Measurements from ENCODE around the gene CTNNA1. TPM values are rescaled to one million over a fixed set of nuclear protein-coding genes. Genes with fewer than 3 reads are reported as not detected.
A peak's percentile ranks its signal among the peaks of the same experiment; 100 is the strongest.

Gene CTNNA1
- total RNA-seq, 2 donors from 2014 or later: 247 to 288 TPM

- Histone ChIP-seq H3K27me3 (no peaks in the 10 kb centered on the region), H3K4me1 (peaks cover 0 to 53% of the 10 kb centered on the region in 2 donors), H3K36me3 (no peaks in the 10 kb centered on the region), H3K9me3 (no peaks in the 10 kb centered on the region), H3K4me3 (no peak overlapping the region), H3K27ac (peak overlapping the region; percentile 85 to 94)
- DNase-seq (ENCODE audit: low spot score): no peak
- TF ChIP-seq CTCF (IDR thresholded peaks at IDR 0.05): no peak
Observed at GRCh38 chr5:138955671-138956295, 202.6 kb downstream of the CTNNA1 start.

GRCh38 chr5:138956801-138957200 lies 203.6 kb downstream of the CTNNA1 start:
- H3K4me3 ChIP-seq: no peak overlapping the region
- peaks cover 0 to 43% of the 10 kb centered on the region in 2 donors for H3K4me1 ChIP-seq
- H3K27ac ChIP-seq: no peak overlapping the region
- no peak for TF ChIP-seq CTCF (IDR thresholded peaks at IDR 0.05)
- no peaks in the 10 kb centered on the region for H3K27me3 ChIP-seq
- H3K9me3 ChIP-seq: no peaks in the 10 kb centered on the region
- no peaks in the 10 kb centered on the region for H3K36me3 ChIP-seq
- DNase-seq (ENCODE audit: low spot score): no peak

- Histone ChIP-seq H3K27ac (no peak overlapping the region), H3K4me3 (no peak overlapping the region), H3K4me1 (peaks cover 0 to 20% of the 10 kb centered on the region in 2 donors), H3K27me3 (no peaks in the 10 kb centered on the region), H3K36me3 (no peaks in the 10 kb centered on the region), H3K9me3 (no peaks in the 10 kb centered on the region)
- no peak for DNase-seq (ENCODE audit: low spot score)
- no peak for TF ChIP-seq CTCF (IDR thresholded peaks at IDR 0.05)
Observed at GRCh38 chr5:138960145-138960692, 207.0 kb downstream of the CTNNA1 start.

- TF ChIP-seq CTCF (IDR thresholded peaks at IDR 0.05): no peak
- H3K27me3 ChIP-seq: no peaks in the 10 kb centered on the region
- H3K4me3 ChIP-seq: no peak overlapping the region
- no peaks in the 10 kb centered on the region for H3K36me3 ChIP-seq
- DNase-seq (ENCODE audit: low spot score): no peak
- H3K27ac ChIP-seq: no peak overlapping the region
- peaks cover 0 to 11% of the 10 kb centered on the region in 2 donors for H3K4me1 ChIP-seq
- H3K9me3 ChIP-seq: no peaks in the 10 kb centered on the region
Observed at GRCh38 chr5:138961221-138961620, 208.0 kb downstream of the CTNNA1 start.

GRCh38 chr5:138961729-138962128 lies 208.5 kb downstream of the CTNNA1 start:
- Histone ChIP-seq H3K36me3 (no peaks in the 10 kb centered on the region), H3K27me3 (no peaks in the 10 kb centered on the region), H3K9me3 (no peaks in the 10 kb centered on the region), H3K4me3 (no peak overlapping the region), H3K4me1 (peaks cover 0 to 11% of the 10 kb centered on the region in 2 donors), H3K27ac (no peak overlapping the region)
- DNase-seq (ENCODE audit: low spot score): no peak
- no peak for TF ChIP-seq CTCF (IDR thresholded peaks at IDR 0.05)
